HG02571 (cell line): Measurements from ENCODE around the gene PLEK.

Experiments
- ATAC-seq: cut with Tn5 transposase; IDR thresholded peaks from one replicate; pipeline ENCODE4 v1.9.1; 2021; ENCODE audit warnings: mild to moderate bottlenecking, moderate library complexity; ENCODE audit not compliant: unreplicated experiment

PLEK gene

DNA sequence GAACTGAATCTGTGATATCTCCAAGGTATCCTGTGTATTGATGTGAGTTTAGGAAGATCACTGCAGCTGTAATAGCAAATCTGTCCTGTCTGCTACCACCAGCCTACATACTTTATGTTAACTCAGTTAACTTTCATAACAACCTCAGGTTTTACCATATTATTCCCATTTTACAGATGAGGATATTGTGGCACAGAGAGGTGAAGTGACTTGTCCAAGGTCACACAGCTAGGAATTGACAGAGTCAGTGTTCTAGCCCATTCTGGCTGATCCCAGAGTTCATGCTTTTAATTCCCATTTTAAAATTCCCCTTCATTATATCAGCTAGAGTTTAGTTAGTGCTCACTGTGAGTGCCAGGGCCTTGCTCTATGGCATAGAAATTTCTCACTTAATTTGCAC, 49.4 kb downstream of the PLEK start:
- no peak for ATAC-seq

DNA sequence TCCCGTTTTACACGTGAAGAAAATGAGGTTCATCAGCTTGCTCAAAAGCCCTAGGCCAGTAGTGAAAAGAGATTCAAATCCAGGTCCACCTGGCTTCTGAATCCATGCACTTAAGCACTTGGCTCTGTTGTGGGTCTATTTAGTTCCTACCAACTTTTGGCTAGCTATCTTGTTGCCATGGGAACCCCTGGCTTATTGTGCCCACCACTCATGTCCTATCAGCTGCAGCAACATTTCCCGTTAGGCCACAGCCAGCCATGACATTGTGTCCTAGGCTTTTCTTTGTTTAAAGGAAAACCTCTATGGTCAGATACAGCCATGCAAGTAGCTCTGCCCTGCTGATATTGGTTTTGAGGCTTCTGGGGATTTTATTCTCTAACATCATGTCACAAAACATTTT, 49.8 kb downstream of the PLEK start:
- no peak for ATAC-seq

- no peak for ATAC-seq
Measured at GRCh38 chr2:68415521-68415920, 50.4 kb downstream of the PLEK start.

DNA sequence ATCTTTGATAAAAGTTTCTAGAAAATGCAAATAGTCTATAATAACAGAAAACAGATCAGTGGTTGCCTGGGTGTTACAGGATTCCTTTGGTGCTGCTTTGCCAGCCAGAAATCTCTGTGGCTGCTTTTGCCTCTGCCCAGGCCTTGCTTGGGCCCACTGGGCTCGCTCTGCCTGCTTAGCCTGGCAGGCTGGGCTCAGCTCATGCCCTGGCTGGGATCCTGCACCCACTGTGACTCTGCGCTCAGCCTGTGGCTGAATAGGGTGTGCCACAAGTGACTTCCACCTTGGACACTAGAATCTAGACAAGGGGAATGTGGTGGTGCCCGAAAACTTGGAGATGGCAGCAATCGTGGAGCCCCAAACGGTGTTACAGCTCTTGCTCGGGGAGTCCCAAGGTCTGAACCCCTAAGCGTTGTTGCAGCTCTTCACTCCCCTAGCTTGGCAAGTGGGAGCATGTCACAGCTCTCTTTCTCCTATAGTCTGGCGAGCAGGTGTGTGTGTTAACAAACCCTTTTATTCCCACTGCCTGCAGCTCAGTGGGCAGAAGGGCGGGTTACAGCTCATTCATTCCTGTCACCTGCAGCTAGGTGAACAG, 51.1 kb downstream of the PLEK start:
- ATAC-seq = no peak

GRCh38 chr2:68417926-68418325, 52.8 kb downstream of the PLEK start:
- no peak for ATAC-seq

GRCh38 chr2:68418419-68418818, 53.3 kb downstream of the PLEK start:
- ATAC-seq = no peak

GRCh38 chr2:68418855-68419254, 53.8 kb downstream of the PLEK start:
- no peak for ATAC-seq

DNA sequence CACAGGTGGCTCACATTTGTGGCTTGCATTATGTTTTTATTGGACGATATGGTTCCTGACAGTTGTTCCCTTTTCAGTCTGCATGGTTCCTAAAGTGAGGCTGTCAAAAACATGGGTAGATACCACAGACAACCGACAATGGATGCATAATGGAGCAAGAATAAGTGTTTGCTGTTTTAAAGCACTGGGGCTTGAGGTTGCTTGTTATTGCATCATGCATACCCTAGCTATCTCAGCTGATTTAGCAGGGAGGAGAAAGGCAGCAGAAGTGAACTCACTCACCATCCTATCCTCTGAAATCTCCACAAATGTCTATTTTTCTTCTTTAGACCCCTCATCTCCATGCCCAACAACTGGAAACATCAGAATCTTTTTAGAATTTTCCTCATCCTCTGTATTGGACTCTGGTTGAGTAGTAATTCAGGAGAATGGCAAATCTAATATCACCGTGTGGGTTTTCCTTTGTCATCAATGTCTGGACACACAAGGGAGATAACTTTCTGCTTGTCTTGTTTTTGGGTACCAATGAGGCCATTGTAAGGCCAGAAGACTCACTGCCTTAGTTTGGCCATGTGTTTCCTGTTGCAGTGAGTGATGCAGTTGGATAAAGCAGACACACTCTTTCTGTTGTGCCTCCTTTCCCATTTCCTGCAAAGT, 55.3 kb downstream of the PLEK start:
- ATAC-seq = no peak

DNA sequence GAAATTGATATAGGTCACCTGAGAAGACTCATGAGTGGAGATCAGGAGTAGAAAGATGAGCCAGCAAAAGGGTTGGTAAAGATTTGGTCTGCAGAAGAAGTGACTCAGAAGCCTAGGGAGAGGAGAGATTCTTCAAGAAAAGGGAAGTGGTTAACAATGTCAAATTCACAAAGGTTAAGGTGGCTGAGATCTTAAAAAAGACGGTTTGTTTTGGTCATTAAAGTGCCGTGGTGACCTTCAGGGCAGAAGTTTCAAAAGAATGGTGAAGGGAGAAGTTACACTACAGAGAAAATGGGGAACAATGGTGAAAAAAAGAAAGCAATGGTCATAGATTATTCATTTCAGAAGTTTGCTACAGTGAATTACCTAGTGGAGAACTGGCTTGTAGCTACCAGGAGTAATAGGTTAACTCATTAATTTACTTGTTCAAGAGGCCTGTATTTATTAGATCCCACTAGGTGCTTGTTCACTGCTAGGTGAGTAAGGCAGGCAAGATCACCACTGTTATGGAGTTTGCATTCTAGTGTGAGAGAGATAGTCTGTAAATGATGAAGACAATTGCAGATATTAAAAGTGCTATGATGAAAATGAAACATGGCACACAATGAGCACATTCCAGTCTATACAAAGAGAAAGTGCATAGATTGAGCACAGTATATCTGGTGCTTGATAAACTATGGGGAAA, 59.0 kb downstream of the PLEK start:
- peak; percentile 73 for ATAC-seq

- ATAC-seq = no peak
Measured at GRCh38 chr2:68425503-68425902, 60.4 kb downstream of the PLEK start.

DNA sequence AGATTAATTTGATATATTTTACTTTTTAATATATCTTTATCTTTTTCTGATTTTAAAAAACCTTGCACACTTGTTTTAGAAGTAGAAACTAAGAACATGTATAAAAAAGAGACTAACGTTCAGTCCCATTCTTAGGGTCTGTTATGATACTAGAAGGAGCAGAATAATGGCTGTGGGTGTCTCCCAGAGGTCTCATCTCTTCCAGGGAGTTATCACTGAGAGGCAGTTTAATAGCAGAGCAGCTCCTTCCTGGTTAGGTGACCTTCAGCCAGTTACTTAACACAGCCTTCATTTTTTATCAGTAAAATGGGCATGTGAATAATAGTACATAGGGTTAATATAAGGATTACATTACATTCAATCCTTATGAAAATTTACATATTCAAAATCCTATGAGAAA, 61.4 kb downstream of the PLEK start:
- ATAC-seq = no peak

GRCh38 chr2:68426848-68427579, 61.9 kb downstream of the PLEK start:
- ATAC-seq = peak; percentile 35

- ATAC-seq = no peak
Measured at GRCh38 chr2:68428126-68428525, 63.0 kb downstream of the PLEK start.

DNA sequence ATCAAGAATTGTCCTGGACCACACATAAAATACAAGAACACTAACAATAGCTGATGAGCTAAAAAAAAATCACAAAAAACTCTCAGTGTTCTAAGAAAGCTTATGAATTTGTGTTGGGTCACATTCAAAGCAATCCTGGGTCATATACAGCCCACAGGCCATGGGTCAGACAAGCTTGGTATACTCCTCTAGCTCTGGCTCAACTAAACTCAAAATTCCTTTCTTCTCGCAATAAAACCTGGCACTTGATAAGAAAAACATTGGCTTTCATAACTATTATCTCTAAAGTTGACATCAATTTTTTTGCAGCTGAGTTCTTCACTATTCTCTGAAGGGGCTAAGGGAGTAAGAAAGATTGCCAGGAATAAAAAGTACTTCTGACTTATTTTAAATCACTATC, 63.7 kb downstream of the PLEK start:
- ATAC-seq = no peak

DNA sequence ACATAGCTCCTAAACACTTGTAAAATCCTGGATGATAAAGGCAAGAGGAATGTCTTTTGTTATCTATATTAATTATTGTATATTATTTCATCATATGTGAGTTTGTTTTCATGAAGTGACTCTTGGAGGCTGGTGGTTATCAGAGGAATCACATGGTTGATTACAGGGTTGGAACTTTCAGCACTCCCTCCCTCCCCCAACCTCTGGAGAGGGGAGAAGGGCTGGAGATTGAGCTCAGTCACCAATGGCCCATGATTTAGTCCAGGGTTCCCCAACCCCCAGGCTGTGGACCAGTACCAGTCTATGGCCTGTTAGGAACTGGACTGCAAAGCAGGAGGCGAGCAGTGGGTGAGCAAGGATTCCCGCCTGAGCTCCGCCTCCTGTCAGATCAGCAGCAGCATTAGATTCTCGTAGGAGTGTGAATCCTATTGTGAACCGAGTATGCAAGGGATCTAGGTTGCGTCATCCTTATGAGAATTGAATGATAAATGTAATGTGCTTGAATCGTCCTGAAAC, 64.3 kb downstream of the PLEK start:
- ATAC-seq = no peak

GRCh38 chr2:68431316-68431972, 66.4 kb downstream of the PLEK start:
- ATAC-seq = no peak

DNA sequence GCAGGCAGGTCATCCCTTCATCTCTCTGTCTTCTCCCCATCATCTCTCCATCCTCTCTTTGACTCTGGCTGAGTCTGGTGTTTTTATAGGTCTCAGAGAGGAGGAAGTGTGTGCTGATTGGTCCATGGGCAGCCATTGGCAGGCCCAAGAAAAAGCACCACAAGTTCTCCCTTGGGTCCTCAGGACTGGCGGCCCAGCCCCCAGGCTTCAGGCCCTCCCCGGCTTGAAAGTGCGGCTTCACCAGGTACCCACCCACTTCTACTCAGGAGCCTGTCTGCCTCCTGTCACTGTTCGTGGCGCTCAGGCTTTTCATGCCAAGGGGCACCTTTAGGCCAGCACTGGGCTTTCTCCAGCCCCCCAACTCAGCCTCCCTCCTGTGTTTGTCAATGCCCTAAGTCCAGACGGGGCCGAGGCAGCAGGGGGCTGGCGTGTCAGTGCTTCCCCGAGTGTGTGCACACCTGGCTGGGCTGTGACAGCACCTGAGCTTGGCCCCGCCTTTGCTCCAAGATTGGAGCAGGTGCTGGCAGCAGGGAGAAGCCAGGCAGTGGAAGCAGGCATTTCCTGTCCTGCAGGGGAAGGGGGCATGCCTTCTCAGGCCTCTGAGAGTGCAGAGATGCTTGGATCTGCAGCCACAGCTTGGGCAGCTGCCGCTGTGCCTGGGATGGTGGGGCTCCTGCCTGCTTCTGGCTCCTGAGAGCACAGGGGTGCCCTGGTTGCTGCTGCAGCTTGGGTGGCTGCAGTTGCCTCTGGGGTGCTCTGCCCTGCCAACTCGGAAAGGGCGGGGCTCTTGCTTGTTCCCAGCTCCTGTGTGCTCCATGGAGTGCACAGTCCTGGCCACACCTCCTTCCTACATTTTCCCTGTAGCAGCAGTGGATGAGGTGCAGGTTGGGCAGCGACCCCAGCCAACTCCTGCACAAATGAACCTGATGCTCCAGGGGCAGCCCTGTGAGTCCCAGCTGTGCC, 67.9 kb downstream of the PLEK start:
- ATAC-seq = no peak

- ATAC-seq = no peak
Measured at GRCh38 chr2:68434981-68435380, 69.9 kb downstream of the PLEK start.

DNA sequence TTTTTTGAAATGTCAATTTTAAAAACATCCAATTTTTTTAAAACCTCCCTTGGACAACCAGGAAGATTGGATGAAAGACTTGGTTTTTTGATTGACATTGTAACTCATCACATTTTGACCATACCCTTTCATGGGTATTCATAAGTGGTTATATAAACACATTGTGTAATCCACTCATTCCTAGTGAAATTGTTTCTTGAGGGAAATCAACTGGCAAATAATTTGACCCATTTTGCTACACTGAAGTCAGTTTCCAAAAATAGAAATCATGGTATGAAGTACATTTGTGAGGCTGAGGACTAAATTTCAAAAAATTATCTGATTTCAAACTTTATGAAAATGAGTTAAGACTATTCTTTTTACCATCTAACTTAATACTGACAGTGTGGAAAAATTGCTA, 70.5 kb downstream of the PLEK start:
- ATAC-seq = no peak

DNA sequence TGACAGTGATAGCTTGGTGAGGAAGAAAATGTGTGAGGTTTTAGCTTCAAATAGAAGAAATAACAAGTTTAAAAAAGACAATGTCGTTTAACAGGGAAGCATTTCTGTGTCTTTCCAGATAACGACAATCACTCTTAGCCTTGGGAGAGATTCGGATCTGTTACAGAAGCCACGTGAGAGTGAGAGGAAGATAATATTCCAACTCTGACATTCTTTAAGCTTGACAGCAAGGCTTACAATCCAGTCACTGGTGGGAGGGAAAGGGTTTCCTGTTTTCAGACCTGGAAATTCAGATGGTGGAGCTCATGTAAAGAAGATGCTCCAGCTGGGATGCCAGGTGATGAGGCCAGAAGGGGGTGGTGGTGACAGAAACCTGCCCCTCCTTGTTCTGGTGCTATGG, 71.2 kb downstream of the PLEK start:
- ATAC-seq = no peak
